ENCODE data around the gene SMARCD3.

DNA sequence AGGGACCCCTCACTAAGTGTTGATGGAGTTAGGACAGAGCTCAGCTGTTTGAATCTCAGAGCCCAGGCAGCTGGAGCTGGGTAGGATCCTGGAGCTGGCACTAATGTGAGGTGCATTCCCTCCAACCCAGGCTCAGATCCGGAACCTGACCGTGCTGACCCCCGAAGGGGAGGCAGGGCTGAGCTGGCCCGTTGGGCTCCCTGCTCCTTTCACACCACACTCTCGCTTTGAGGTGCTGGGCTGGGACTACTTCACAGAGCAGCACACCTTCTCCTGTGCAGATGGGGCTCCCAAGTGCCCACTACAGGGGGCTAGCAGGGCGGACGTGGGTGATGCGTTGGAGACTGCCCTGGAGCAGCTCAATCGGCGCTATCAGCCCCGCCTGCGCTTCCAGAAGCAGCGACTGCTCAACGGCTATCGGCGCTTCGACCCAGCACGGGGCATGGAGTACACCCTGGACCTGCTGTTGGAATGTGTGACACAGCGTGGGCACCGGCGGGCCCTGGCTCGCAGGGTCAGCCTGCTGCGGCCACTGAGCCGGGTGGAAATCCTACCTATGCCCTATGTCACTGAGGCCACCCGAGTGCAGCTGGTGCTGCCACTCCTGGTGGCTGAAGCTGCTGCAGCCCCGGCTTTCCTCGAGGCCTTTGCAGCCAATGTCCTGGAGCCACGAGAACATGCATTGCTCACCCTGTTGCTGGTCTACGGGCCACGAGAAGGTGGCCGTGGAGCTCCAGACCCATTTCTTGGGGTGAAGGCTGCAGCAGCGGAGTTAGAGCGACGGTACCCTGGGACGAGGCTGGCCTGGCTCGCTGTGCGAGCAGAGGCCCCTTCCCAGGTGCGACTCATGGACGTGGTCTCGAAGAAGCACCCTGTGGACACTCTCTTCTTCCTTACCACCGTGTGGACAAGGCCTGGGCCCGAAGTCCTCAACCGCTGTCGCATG is 11.0 kb downstream of the SMARCD3 start:
- TF ChIP-seq, protein P1, sequence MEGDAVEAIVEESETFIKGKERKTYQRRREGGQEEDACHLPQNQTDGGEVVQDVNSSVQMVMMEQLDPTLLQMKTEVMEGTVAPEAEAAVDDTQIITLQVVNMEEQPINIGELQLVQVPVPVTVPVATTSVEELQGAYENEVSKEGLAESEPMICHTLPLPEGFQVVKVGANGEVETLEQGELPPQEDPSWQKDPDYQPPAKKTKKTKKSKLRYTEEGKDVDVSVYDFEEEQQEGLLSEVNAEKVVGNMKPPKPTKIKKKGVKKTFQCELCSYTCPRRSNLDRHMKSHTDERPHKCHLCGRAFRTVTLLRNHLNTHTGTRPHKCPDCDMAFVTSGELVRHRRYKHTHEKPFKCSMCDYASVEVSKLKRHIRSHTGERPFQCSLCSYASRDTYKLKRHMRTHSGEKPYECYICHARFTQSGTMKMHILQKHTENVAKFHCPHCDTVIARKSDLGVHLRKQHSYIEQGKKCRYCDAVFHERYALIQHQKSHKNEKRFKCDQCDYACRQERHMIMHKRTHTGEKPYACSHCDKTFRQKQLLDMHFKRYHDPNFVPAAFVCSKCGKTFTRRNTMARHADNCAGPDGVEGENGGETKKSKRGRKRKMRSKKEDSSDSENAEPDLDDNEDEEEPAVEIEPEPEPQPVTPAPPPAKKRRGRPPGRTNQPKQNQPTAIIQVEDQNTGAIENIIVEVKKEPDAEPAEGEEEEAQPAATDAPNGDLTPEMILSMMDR (IDR thresholded peaks at IDR 0.05) = no peak
- no peak for TF ChIP-seq POLR2A (IDR thresholded peaks at IDR 0.05)

Measured in thyroid gland (tissue), 4 donors.